ENCODE data around the gene KLRC3.

- TF ChIP-seq CTCF (IDR thresholded peaks at IDR 0.05) (no peak), POLR2AphosphoS5 (IDR thresholded peaks at IDR 0.05; ENCODE audit: insufficient read depth in 1 of 2, low read depth in 1 of 2) (no peak), POLR2A (IDR thresholded peaks at IDR 0.05) (no peak)
Measured at GRCh38 chr12:10381928-10382628, 38.3 kb downstream of the KLRC3 start.
